Lower leg skin (tissue), 4 donors: Measurements from ENCODE around the gene XPA. TPM values are rescaled to one million over a fixed set of nuclear protein-coding genes. Genes with fewer than 3 reads are reported as not detected.

Source experiments
- DNase-seq, 2 donors: peaks; one replicate each; pipeline ENCODE4 v3.0.0-alpha.2; 2019; ENCODE audit warnings: low spot score in 2 of 2
- H3K4me3 ChIP-seq: fragments of 200-600 bp; sonication (generic); 2 replicates; pipeline ENCODE4 v1.5.1; 2017; ENCODE audit warnings: mild to moderate bottlenecking, low read depth; ENCODE audit not compliant: poor library complexity, severe bottlenecking
- POLR2A ChIP-seq, 2 donors: fragments of 450-650 bp; IDR thresholded peaks; one replicate each; pipeline ENCODE4 v1.6.1; 2016 to 2017; ENCODE audit warnings: antibody characterized with exemption in 2 of 2, mild to moderate bottlenecking in 1 of 2, moderate library complexity in 1 of 2
- WGBS, 2 donors: methylation state at CpG; one replicate each; pipeline ENCODE4 v1.1.5; 2018; 5-methylcytosine and 5-hydroxymethylcytosine counted together
- intact Hi-C: fragments of 100-400 bp; cut with DNase I; formaldehyde crosslinking; loops from one replicate; pipeline ENCODE4 v1.15.0; 2023; ENCODE audit warnings: low total_unique reads
- total RNA-seq, 4 donors: library from RNA; depleted of rRNA; stranded (reverse); fragments of >200 nt; gene quantifications; one replicate each; pipeline ENCODE4 v1.1.0, GENCODE V29; 2016
- TF ChIP-seq, protein P1 (sequence below), 3 donors: fragments of 450-650 bp; IDR thresholded peaks; one replicate each; pipeline ENCODE4 v1.5.1; 2016; ENCODE audit warnings: antibody characterized with exemption in 3 of 3, mild to moderate bottlenecking in 3 of 3, moderate library complexity in 2 of 3

The XPA gene
- total RNA-seq, 4 donors from 2014 or later: 9.7 to 16.5 (median 14.1) TPM

DNA sequence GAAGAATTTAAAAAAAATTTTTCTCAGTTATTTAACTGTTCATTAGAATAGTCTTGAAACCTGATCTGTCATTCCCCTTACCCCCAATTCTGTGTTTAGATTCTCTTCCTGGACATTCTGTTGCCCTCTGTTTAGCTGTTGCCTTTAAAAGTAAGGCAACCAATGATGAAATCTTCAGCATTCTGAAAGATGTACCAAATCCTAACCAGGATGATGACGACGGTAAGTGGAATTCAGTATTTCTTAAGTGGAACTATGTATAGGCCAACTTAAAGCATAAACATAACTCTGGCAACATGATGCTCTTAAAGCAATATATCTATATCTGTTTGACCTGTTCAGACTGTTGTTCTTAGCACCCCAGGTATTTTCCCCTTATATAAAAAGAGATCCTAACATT, 36.3 kb downstream of the XPA start:
- TF ChIP-seq, protein P1, sequence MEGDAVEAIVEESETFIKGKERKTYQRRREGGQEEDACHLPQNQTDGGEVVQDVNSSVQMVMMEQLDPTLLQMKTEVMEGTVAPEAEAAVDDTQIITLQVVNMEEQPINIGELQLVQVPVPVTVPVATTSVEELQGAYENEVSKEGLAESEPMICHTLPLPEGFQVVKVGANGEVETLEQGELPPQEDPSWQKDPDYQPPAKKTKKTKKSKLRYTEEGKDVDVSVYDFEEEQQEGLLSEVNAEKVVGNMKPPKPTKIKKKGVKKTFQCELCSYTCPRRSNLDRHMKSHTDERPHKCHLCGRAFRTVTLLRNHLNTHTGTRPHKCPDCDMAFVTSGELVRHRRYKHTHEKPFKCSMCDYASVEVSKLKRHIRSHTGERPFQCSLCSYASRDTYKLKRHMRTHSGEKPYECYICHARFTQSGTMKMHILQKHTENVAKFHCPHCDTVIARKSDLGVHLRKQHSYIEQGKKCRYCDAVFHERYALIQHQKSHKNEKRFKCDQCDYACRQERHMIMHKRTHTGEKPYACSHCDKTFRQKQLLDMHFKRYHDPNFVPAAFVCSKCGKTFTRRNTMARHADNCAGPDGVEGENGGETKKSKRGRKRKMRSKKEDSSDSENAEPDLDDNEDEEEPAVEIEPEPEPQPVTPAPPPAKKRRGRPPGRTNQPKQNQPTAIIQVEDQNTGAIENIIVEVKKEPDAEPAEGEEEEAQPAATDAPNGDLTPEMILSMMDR (IDR thresholded peaks at IDR 0.05): no peak
- TF ChIP-seq POLR2A (IDR thresholded peaks at IDR 0.05): no peak
- DNase-seq: no peak
- 94% methylated on average over 2 of the region's 2 CpGs for WGBS, 2 donors
- no peak overlapping the region for H3K4me3 ChIP-seq
- intact Hi-C loops: no loop called here

DNA sequence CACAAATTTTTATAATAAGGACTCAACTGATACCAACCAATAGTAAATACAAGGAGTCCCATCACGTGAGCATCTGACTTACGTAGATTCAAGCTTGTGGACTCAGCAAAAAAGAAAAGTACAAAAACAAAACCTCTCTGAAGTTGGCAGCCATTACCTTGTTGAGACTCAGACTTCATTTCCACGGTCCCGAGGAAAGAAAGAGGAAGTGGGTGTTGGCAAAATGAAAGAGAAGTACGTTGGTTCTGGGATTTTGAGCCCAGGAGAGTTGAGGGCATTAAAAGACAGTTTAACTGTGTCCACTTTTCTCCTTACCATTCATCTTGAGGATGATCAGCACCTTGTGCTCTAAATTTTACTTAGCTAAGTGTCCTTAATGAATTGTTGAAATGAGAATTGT, 36.8 kb downstream of the XPA start:
- TF ChIP-seq, protein P1 (IDR thresholded peaks at IDR 0.05): no peak
- no peak for TF ChIP-seq POLR2A (IDR thresholded peaks at IDR 0.05)
- 64 to 81% methylated on average over 5 of the region's 5 CpGs for WGBS, 2 donors
- intact Hi-C loops: no loop called here
- DNase-seq: no peak
- no peak overlapping the region for H3K4me3 ChIP-seq

DNA sequence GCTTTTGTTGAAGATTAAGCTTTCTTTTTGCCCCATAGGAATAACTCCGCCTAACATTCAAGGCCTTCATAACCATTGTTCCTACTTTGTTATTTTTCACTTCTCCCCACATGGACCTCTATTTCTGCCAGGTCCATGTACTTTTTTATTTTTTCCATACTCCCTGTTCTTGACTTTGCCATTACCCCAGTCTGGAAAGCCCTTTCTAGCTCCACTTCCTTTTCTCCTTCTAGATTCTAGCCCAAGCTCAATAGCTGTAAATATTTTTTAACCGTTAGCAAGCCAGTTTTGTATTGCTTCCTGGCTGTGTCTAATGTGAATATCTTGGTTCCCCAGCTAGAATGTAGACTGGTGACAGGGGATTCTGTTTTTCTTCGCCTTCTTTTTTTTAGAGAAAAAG, 37.4 kb downstream of the XPA start:
- 91 to 92% methylated on average over 2 to 3 of the region's 3 CpGs for WGBS, 2 donors
- no peak for TF ChIP-seq POLR2A (IDR thresholded peaks at IDR 0.05)
- TF ChIP-seq, protein P1 (IDR thresholded peaks at IDR 0.05): no peak
- intact Hi-C loops: no loop called here
- DNase-seq: no peak
- H3K4me3 ChIP-seq: no peak overlapping the region

DNA sequence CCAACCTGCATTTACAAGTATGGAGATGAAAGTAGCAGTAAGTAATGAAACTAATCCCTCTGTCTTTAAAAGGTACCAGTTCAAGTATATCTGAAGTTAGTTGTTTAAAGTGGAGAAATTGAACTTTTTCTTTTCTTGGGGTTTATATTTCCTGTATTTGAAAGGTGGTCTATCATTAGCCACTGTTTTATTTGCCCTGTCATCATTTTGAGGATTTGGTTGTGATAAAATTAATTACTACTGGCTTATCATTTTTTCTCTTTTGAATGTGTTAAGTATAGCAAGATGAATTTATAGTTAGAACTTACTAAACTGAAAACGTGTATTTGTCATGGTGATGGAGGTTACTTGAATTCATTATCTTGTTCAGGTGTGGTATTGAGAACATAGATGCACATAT, 38.4 kb downstream of the XPA start:
- no peak for DNase-seq
- 85 to 90% methylated on average over 1 of the region's 1 CpG for WGBS, 2 donors
- intact Hi-C loops: no loop called here
- H3K4me3 ChIP-seq: no peak overlapping the region
- TF ChIP-seq, protein P1 (IDR thresholded peaks at IDR 0.05): no peak
- no peak for TF ChIP-seq POLR2A (IDR thresholded peaks at IDR 0.05)

DNA sequence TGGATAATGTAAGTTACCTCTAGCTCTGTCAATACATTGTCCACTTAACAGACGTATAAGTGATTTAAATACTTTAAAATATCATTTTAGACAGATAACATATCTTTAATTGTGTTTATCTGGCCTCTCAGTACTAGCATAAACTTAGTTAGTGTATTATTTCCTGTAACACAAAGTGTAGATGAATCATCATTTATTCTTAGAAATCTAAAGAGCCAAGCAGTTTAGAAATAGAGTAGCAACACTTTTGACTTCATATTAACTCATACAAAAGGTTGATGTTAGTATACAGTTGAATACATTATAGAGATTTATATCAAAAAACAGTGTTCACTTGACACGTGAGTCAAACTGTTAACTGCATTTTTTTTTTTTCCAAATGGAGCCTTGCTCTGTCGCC, 45.5 kb downstream of the XPA start:
- TF ChIP-seq, protein P1 (IDR thresholded peaks at IDR 0.05): no peak
- TF ChIP-seq POLR2A (IDR thresholded peaks at IDR 0.05): no peak
- H3K4me3 ChIP-seq: no peak overlapping the region
- intact Hi-C loops: no loop called here
- no peak for DNase-seq
- 78 to 86% methylated on average over 3 of the region's 3 CpGs for WGBS, 2 donors

DNA sequence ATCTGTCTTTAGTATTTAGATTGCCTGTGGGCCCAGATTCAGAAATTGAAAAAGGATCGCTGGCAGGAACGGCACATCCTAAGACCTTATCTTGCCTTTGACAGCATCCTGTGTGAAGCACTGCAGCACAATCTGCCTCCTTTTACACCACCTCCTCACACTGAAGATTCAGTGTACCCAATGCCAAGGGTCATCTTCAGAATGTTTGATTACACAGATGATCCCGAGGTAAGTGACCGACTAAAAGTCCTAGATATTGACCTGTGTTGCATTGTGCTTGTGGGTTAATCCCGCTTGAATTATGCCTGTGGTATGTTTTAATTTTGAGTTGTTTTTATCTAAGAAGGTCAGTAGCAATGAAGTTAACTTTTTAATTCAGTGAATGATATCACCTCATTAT, 49.1 kb downstream of the XPA start:
- no peak for TF ChIP-seq POLR2A (IDR thresholded peaks at IDR 0.05)
- TF ChIP-seq, protein P1 (IDR thresholded peaks at IDR 0.05): no peak
- DNase-seq: no peak
- H3K4me3 ChIP-seq: no peak overlapping the region
- 93 to 95% methylated on average over 5 of the region's 5 CpGs for WGBS, 2 donors
- intact Hi-C loops: no loop called here
